Neutrophil (primary cell): ENCODE results near the gene ATAT1.
A peak's percentile ranks its signal among the peaks of the same experiment; 100 is the strongest.

Experiments used
- H3K27ac ChIP-seq: fragments of 200-600 bp; sonication (generic); 2 replicates; pipeline ENCODE4 v1.5.1; 2016; ENCODE audit warnings: mild to moderate bottlenecking, moderate library complexity
- H3K27me3 ChIP-seq: fragments of 200-600 bp; sonication (generic); 2 replicates; pipeline ENCODE4 v1.6.0; 2016; ENCODE audit warnings: mild to moderate bottlenecking
- H3K36me3 ChIP-seq: fragments of 200-600 bp; sonication (generic); 2 replicates; pipeline ENCODE4 v1.5.1; 2017
- H3K4me1 ChIP-seq, 2 experiments: fragments of 200-600 bp in 1 of 2; sonication (generic) in 1 of 2; 1 replicate in 1 of 2; 2 replicates in 1 of 2; pipeline versions ENCODE4 v1.5.1 to v1.6.1; 2013 to 2016; ENCODE audit warnings: low read depth in 1 of 2, low read length in 1 of 2, mild to moderate bottlenecking in 1 of 2, moderate library complexity in 1 of 2; ENCODE audit not compliant: control insufficient read depth in 1 of 2, insufficient read depth in 1 of 2
- H3K4me3 ChIP-seq, 2 experiments: fragments of 200-600 bp in 1 of 2; sonication (generic) in 1 of 2; 1 replicate in 1 of 2; 2 replicates in 1 of 2; pipeline ENCODE4 v1.5.1; 2013 to 2016; ENCODE audit warnings: low read depth in 1 of 2, low read length in 1 of 2, mild to moderate bottlenecking in 1 of 2, moderate library complexity in 1 of 2
- H3K9me3 ChIP-seq: fragments of 200-600 bp; sonication (generic); 2 replicates; pipeline ENCODE4 v1.5.1; 2016
- CTCF ChIP-seq: fragments of 200-600 bp; sonication (generic); IDR thresholded peaks from 2 replicates; pipeline ENCODE4 v1.5.1; 2016; ENCODE audit warnings: antibody characterized with exemption

Gene ATAT1

GRCh38 chr6:30614044-30614842 lies 12.4 kb upstream of the ATAT1 start:
- H3K27me3 ChIP-seq = no peaks in the 10 kb centered on the region
- peak overlapping the region; percentile 98 for H3K27ac ChIP-seq
- H3K36me3 ChIP-seq = peaks cover 21% of the 10 kb centered on the region
- no peaks in the 10 kb centered on the region for H3K9me3 ChIP-seq
- no peak for TF ChIP-seq CTCF
- H3K4me3 ChIP-seq = peak overlapping the region; percentile 82 to 92
- peaks cover 42 to 44% of the 10 kb centered on the region in 2 experiments for H3K4me1 ChIP-seq

- peak overlapping the region; percentile 82 to 92 for H3K4me3 ChIP-seq
- peak overlapping the region; percentile 98 for H3K27ac ChIP-seq
- H3K27me3 ChIP-seq = no peaks in the 10 kb centered on the region
- peaks cover 15% of the 10 kb centered on the region for H3K36me3 ChIP-seq
- TF ChIP-seq CTCF = peak; percentile 27
- H3K4me1 ChIP-seq = peaks cover 42 to 44% of the 10 kb centered on the region in 2 experiments
- H3K9me3 ChIP-seq = no peaks in the 10 kb centered on the region
Observed at GRCh38 chr6:30614843-30615218, 11.8 kb upstream of the ATAT1 start.

- Histone ChIP-seq H3K9me3 (no peaks in the 10 kb centered on the region), H3K36me3 (peaks cover 15% of the 10 kb centered on the region), H3K27ac (peak overlapping the region; percentile 98), H3K27me3 (no peaks in the 10 kb centered on the region), H3K4me3 (peak overlapping the region; percentile 82 to 92), H3K4me1 (peaks cover 42 to 44% of the 10 kb centered on the region in 2 experiments)
- TF ChIP-seq CTCF = no peak
Observed at GRCh38 chr6:30615219-30615957, 11.3 kb upstream of the ATAT1 start.

- Histone ChIP-seq H3K36me3 (peaks cover 15% of the 10 kb centered on the region), H3K4me1 (peaks cover 42 to 44% of the 10 kb centered on the region in 2 experiments), H3K4me3 (peak overlapping the region; percentile 82 to 92), H3K27me3 (no peaks in the 10 kb centered on the region), H3K27ac (peak overlapping the region; percentile 98), H3K9me3 (no peaks in the 10 kb centered on the region)
- no peak for TF ChIP-seq CTCF
Observed at GRCh38 chr6:30615958-30616810, 10.5 kb upstream of the ATAT1 start.

GRCh38 chr6:30616811-30617564 lies 9.7 kb upstream of the ATAT1 start, which contains the start of gene PPP1R10:
PPP1R10 (minus strand) TSS chr6:30617243; CDS start chr6:30609944, 7,299 bp downstream.
- peaks cover 15% of the 10 kb centered on the region for H3K36me3 ChIP-seq
- no peak for TF ChIP-seq CTCF
- peaks cover 38 to 42% of the 10 kb centered on the region in 2 experiments for H3K4me1 ChIP-seq
- peak within 1 kb of the TSS; percentile 98 for H3K27ac ChIP-seq
- peak within 1 kb of the TSS; percentile 82 to 92 for H3K4me3 ChIP-seq
- no peaks in the 10 kb centered on the region for H3K9me3 ChIP-seq
- H3K27me3 ChIP-seq = no peaks in the 10 kb centered on the region
